HG03575 (cell line): ENCODE data around the gene BBS4.

Experiments used
- ATAC-seq: cut with Tn5 transposase; IDR thresholded peaks from one replicate; pipeline ENCODE4 v1.9.1; 2021; ENCODE audit not compliant: unreplicated experiment, insufficient number of reproducible peaks, low FRiP score; ENCODE audit errors: extremely low read depth

BBS4 gene

GRCh38 chr15:72751751-72752455 is 65.9 kb downstream of the BBS4 start:
- ATAC-seq = no peak

GRCh38 chr15:72754096-72754495 is 68.1 kb downstream of the BBS4 start:
- ATAC-seq = no peak

- ATAC-seq = no peak
Observed at GRCh38 chr15:72758182-72758581, 72.2 kb downstream of the BBS4 start.

GRCh38 chr15:72760590-72761260 is 74.7 kb downstream of the BBS4 start:
- no peak for ATAC-seq

GRCh38 chr15:72764656-72765055 is 78.6 kb downstream of the BBS4 start:
- ATAC-seq = no peak

- no peak for ATAC-seq
Observed at GRCh38 chr15:72766025-72766424, 80.0 kb downstream of the BBS4 start.

GRCh38 chr15:72766780-72767179 is 80.8 kb downstream of the BBS4 start:
- ATAC-seq = no peak

- no peak for ATAC-seq
Observed at GRCh38 chr15:72770673-72771328, 84.8 kb downstream of the BBS4 start.

GRCh38 chr15:72771329-72771725 is 85.3 kb downstream of the BBS4 start:
- ATAC-seq = no peak

GRCh38 chr15:72774696-72775383 is 88.8 kb downstream of the BBS4 start:
- ATAC-seq = no peak

- no peak for ATAC-seq
Observed at GRCh38 chr15:72778796-72779195, 92.8 kb downstream of the BBS4 start.

- ATAC-seq = no peak
Observed at GRCh38 chr15:72781631-72782030, 95.6 kb downstream of the BBS4 start.

GRCh38 chr15:72782274-72783003 is 96.4 kb downstream of the BBS4 start:
- ATAC-seq = no peak

GRCh38 chr15:72783004-72783639 is 97.1 kb downstream of the BBS4 start:
- ATAC-seq = no peak

- no peak for ATAC-seq
Observed at GRCh38 chr15:72783640-72784455, 97.8 kb downstream of the BBS4 start, which contains the start of gene ADPGK. Gene ADPGK (minus strand): TSS chr15:72783758. CDS start chr15:72783691, 67 bp downstream.

GRCh38 chr15:72784456-72784876 is 98.5 kb downstream of the BBS4 start:
- ATAC-seq = no peak

- ATAC-seq = no peak
Observed at GRCh38 chr15:72785432-72785831, 99.4 kb downstream of the BBS4 start.

GRCh38 chr15:72785841-72786240 is 99.8 kb downstream of the BBS4 start:
- ATAC-seq = no peak
